ENCODE data around the gene CCDC69. TPM values are rescaled to one million over a fixed set of nuclear protein-coding genes. Genes with fewer than 3 reads are reported as not detected.

Gene CCDC69
- total and polyA plus RNA-seq, 3 experiments from 2014 or later: 47.9 to 134 (median 50.5) TPM

DNA sequence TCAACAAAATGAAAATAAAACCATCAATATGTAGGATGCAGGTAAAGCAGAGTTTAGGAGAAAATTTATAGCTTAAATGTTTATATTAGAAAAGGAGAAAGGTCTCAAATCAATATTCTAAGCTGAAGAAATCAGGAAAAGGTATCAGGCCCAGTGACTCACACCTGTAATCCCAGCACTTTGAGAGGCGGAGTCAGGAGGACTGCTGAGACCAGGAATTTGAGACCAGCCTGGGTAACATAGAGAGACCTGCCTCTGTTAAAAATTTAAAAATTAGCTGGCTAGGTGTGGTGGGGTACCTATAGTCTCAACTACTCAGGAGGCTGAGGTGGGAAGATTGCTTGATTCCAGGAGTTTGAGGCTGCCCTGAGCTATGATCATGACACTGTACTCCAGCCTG, 32.2 kb downstream of the CCDC69 start:
- DNase-seq: no peak
- Mint-ChIP-seq H3K4me3 (peak overlapping the region in 1 of 7 donors; percentile 2), H3K36me3 (peaks cover 47 to 79% (median 54%) of the 10 kb centered on the region in 3 donors), H3K9me3 (peaks cover 10 to 15% (median 12%) of the 10 kb centered on the region in 5 donors), H3K27me3 (no peaks in the 10 kb centered on the region), H3K27ac (peak overlapping the region in 7 of 8 donors; percentile 33 to 88 (median 54)), H3K4me1 (peaks cover 61 to 79% (median 75%) of the 10 kb centered on the region in 3 donors)
- no peak overlapping the region for H3K27ac ChIP-seq (ENCODE audit: low read depth, low read length)
- no peaks in the 10 kb centered on the region for H3K9me3 ChIP-seq (ENCODE audit: low read length)
- no peak overlapping the region for H3K4me3 ChIP-seq (ENCODE audit: low read length)
- H3K4me1 ChIP-seq (ENCODE audit: insufficient read depth, low read length): peaks cover 15% of the 10 kb centered on the region
- POLR2A ChIA-PET: interaction anchor here (0.6 to 1.2 kb wide), 6 partner anchors 11 to 60 kb away, joined by 3 to 7 read pairs (median 4); no protein-coding TSS in a partner anchor
- no peaks in the 10 kb centered on the region for H3K27me3 ChIP-seq (ENCODE audit: insufficient read depth, low read length, poor library complexity, severe bottlenecking)
- H3K36me3 ChIP-seq (ENCODE audit: insufficient read depth, low read length): peaks cover 23% of the 10 kb centered on the region
- CTCF ChIA-PET: interaction anchor here (1.0 kb wide), 1 partner anchor 65 kb away, joined by 3 read pairs; no protein-coding TSS in a partner anchor

DNA sequence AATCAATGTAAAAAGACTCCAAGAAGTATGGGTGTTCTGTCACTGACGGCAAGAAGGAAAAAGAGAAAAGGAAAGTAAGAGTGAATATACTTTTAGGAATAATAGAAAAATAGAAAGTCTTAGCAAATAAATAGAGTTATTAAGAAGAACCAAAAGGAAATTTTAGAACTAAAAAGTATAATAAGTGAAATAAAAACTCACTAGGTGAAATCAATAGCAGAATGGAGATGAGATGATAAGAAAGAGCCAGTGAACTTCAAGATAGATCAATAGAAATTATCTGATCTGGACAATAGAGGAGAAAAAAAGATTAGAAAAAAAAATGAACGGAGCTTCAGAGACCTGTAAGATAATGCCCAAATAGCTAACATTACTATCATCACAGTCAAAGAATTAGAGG, 34.7 kb downstream of the CCDC69 start:
- Histone ChIP-seq H3K36me3 (ENCODE audit: insufficient read depth, low read length) (peaks cover 39% of the 10 kb centered on the region), H3K27ac (ENCODE audit: low read depth, low read length) (no peak overlapping the region), H3K27me3 (ENCODE audit: insufficient read depth, low read length, poor library complexity, severe bottlenecking) (no peaks in the 10 kb centered on the region), H3K4me3 (ENCODE audit: low read length) (no peak overlapping the region), H3K9me3 (ENCODE audit: low read length) (no peaks in the 10 kb centered on the region), H3K4me1 (ENCODE audit: insufficient read depth, low read length) (peaks cover 3% of the 10 kb centered on the region)
- CTCF ChIA-PET: interaction anchor here (1.2 kb wide), 1 partner anchor 45 kb away, joined by 4 read pairs; no protein-coding TSS in a partner anchor
- DNase-seq: no peak
- H3K4me3 Mint-ChIP-seq: no peak overlapping the region
- peak overlapping the region in 3 of 8 donors; percentile 43 to 77 (median 43) for H3K27ac Mint-ChIP-seq
- no peaks in the 10 kb centered on the region for H3K27me3 Mint-ChIP-seq
- POLR2A ChIA-PET: no interaction called here
- H3K4me1 Mint-ChIP-seq: peaks cover 43 to 59% (median 51%) of the 10 kb centered on the region in 3 donors
- peaks cover 10 to 15% (median 12%) of the 10 kb centered on the region in 5 donors for H3K9me3 Mint-ChIP-seq
- peaks cover 53 to 86% (median 61%) of the 10 kb centered on the region in 3 donors for H3K36me3 Mint-ChIP-seq

DNA sequence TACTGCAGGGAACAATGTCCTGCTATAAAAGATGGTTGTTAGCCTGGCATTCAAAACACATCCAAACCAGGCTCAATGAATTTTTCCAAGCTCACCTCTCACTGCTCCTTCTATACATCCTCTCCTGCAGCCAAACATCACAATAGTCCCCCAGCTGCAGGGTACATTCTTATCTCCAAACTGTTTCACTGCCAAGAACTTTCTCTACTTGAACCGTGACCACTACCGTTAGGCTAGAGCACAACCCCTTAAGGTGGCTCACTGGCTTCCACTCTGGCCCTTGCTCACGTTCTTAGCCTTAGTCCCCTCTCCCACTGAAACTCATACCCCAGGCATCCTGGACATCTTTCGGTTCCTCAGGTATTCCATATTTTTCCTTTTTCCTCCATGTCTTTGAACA, 37.4 kb downstream of the CCDC69 start:
- peaks cover 46 to 93% (median 48%) of the 10 kb centered on the region in 3 donors for H3K36me3 Mint-ChIP-seq
- Histone ChIP-seq H3K27ac (ENCODE audit: low read depth, low read length) (no peak overlapping the region), H3K4me3 (ENCODE audit: low read length) (no peak overlapping the region), H3K36me3 (ENCODE audit: insufficient read depth, low read length) (peaks cover 64% of the 10 kb centered on the region), H3K4me1 (ENCODE audit: insufficient read depth, low read length) (no peaks in the 10 kb centered on the region), H3K9me3 (ENCODE audit: low read length) (no peaks in the 10 kb centered on the region), H3K27me3 (ENCODE audit: insufficient read depth, low read length, poor library complexity, severe bottlenecking) (no peaks in the 10 kb centered on the region)
- H3K27ac Mint-ChIP-seq: peak overlapping the region in 5 of 8 donors; percentile 32 to 72 (median 57)
- DNase-seq: no peak
- H3K4me3 Mint-ChIP-seq: no peak overlapping the region
- no peaks in the 10 kb centered on the region for H3K27me3 Mint-ChIP-seq
- POLR2A ChIA-PET: no interaction called here
- H3K4me1 Mint-ChIP-seq: peaks cover 29 to 42% (median 31%) of the 10 kb centered on the region in 3 donors
- peaks cover 8 to 13% (median 10%) of the 10 kb centered on the region in 5 donors for H3K9me3 Mint-ChIP-seq
- CTCF ChIA-PET: no interaction called here

DNA sequence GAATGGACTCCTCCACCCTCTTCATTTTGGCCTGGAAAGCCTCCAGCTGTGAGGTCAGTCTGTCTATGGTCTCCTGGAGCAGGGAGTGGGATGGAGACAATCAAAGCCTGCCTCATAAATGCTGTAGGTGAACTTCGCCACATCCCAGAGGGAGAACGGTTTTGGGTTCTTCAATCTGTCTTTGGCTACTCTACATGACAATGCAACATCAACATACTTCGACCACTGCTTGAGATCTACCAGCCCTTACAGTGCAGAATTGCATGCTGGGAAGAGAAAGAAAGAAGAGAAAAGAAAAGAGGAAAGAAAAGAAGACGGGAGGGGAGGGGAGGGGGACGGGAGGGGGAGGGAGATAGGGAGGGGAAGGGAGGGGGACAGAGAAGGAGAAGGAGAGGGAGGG, 37.8 kb downstream of the CCDC69 start:
- H3K4me1 Mint-ChIP-seq: peaks cover 24 to 37% (median 26%) of the 10 kb centered on the region in 3 donors
- ChIA-PET POLR2A (no interaction called here), CTCF (no interaction called here)
- H3K27me3 ChIP-seq (ENCODE audit: insufficient read depth, low read length, poor library complexity, severe bottlenecking): no peaks in the 10 kb centered on the region
- H3K36me3 ChIP-seq (ENCODE audit: insufficient read depth, low read length): peaks cover 66% of the 10 kb centered on the region
- no peaks in the 10 kb centered on the region for H3K9me3 ChIP-seq (ENCODE audit: low read length)
- H3K27ac Mint-ChIP-seq: peak overlapping the region in 3 of 8 donors; percentile 7 to 94 (median 43)
- no peak overlapping the region for H3K27ac ChIP-seq (ENCODE audit: low read depth, low read length)
- H3K9me3 Mint-ChIP-seq: peaks cover 8 to 12% (median 10%) of the 10 kb centered on the region in 5 donors
- no peaks in the 10 kb centered on the region for H3K4me1 ChIP-seq (ENCODE audit: insufficient read depth, low read length)
- H3K27me3 Mint-ChIP-seq: no peaks in the 10 kb centered on the region
- DNase-seq: no peak
- H3K4me3 Mint-ChIP-seq: no peak overlapping the region
- no peak overlapping the region for H3K4me3 ChIP-seq (ENCODE audit: low read length)
- H3K36me3 Mint-ChIP-seq: peaks cover 41 to 93% (median 43%) of the 10 kb centered on the region in 3 donors

DNA sequence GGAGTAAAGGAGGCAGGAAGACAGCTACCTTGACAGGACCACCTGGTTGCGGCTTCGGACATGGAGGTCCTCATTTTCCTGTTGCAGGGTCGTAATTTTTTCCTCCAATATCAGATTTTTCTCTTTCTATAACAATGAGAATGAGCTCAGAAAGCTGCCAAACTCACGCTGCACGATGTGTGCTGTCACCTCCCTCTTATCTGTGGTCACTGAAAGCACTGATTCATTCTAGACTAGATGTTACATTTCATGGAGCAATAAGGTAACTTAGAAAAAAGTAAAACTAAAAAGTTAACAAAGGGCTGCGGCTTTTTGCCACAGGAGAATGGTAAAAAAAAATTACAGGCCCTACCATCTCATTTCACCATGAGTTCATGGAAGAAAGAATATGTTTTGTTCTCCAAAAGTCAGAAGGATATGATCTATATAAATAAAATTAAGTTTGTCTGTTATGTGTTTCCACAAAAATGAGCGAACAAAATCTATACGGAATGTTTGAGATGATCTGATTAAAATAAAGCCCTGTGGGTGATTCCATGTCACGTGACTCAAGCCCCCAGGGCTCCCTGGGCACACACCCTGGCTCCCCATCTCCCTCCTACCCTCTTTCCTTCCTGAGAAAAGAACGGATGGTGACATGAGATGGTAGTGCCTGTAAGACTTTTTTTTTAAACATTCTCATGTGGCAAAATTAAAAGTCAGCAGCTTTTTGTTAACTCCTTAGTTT, 39.4 kb downstream of the CCDC69 start:
- ChIA-PET CTCF (interaction anchor here (1.1 to 2.8 kb wide), 7 partner anchors 19 to 69 kb away, joined by 3 to 12 read pairs (median 5); partner anchors contain the start of gene CCDC69), POLR2A (no interaction called here)
- H3K4me1 Mint-ChIP-seq: peaks cover 8 to 23% (median 15%) of the 10 kb centered on the region in 3 donors
- no peak overlapping the region for H3K4me3 Mint-ChIP-seq
- no peaks in the 10 kb centered on the region for H3K4me1 ChIP-seq (ENCODE audit: insufficient read depth, low read length)
- H3K27ac ChIP-seq (ENCODE audit: low read depth, low read length): no peak overlapping the region
- no peaks in the 10 kb centered on the region for H3K27me3 ChIP-seq (ENCODE audit: insufficient read depth, low read length, poor library complexity, severe bottlenecking)
- H3K36me3 ChIP-seq (ENCODE audit: insufficient read depth, low read length): peaks cover 58% of the 10 kb centered on the region
- H3K9me3 Mint-ChIP-seq: peaks cover 4 to 9% (median 8%) of the 10 kb centered on the region in 5 donors
- no peak overlapping the region for H3K4me3 ChIP-seq (ENCODE audit: low read length)
- peaks cover 29 to 93% (median 32%) of the 10 kb centered on the region in 3 donors for H3K36me3 Mint-ChIP-seq
- no peak for DNase-seq
- no peaks in the 10 kb centered on the region for H3K9me3 ChIP-seq (ENCODE audit: low read length)
- H3K27me3 Mint-ChIP-seq: no peaks in the 10 kb centered on the region
- peak overlapping the region in 4 of 8 donors; percentile 19 to 72 (median 34) for H3K27ac Mint-ChIP-seq

DNA sequence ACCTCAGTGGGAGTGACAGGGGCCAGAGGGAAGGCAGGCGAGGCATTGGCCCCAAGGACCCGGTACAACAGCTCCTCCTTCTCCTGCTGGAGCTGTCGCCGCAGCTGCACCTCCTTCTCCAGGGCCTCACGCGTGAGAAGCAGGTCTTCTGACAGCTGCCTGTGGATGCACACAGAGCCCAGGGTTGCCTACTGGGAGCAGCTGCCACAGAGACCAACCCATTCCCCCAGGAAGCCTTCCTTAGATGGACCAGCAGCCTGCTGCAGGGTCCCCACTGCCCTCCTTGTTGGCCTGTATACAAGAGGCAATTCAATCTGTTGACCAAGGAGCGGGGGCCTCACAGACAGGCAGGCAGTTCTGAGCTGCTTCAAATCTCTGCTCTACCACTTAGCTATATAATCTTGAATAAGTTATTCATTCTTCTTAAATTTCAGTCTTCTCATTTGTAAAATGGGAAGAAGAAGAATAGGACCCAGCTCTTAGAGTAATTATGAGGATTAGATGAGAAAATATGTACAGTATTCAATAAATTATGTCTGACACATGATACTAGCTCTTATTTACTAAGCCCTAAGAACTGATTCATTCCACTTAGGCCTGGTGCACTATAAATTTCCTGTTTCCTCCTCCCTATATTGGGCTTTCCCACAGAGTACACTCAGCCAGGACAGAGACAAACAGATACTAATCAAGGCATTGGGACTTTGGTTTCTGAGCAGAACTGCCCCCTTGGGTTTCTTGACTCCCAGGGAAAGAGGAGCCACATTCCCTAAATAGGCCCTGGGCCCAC, 40.2 kb downstream of the CCDC69 start:
- no peak for DNase-seq
- POLR2A ChIA-PET: no interaction called here
- H3K27me3 ChIP-seq (ENCODE audit: insufficient read depth, low read length, poor library complexity, severe bottlenecking): no peaks in the 10 kb centered on the region
- peaks cover 21 to 91% (median 28%) of the 10 kb centered on the region in 3 donors for H3K36me3 Mint-ChIP-seq
- H3K9me3 Mint-ChIP-seq: peaks cover 0 to under 1% (median 0%) of the 10 kb centered on the region in 5 donors
- peaks cover 54% of the 10 kb centered on the region for H3K36me3 ChIP-seq (ENCODE audit: insufficient read depth, low read length)
- H3K4me1 Mint-ChIP-seq: peaks cover 0 to 16% (median 12%) of the 10 kb centered on the region in 3 donors
- no peaks in the 10 kb centered on the region for H3K9me3 ChIP-seq (ENCODE audit: low read length)
- no peak overlapping the region for H3K4me3 ChIP-seq (ENCODE audit: low read length)
- H3K27me3 Mint-ChIP-seq: no peaks in the 10 kb centered on the region
- no peak overlapping the region for H3K4me3 Mint-ChIP-seq
- CTCF ChIA-PET: interaction anchor here (0.9 to 2.8 kb wide), 8 partner anchors 18 to 68 kb away, joined by 3 to 12 read pairs (median 4); partner anchors contain the start of gene CCDC69
- no peak overlapping the region for H3K27ac ChIP-seq (ENCODE audit: low read depth, low read length)
- H3K27ac Mint-ChIP-seq: peak overlapping the region in 6 of 8 donors; percentile 19 to 72 (median 44)
- H3K4me1 ChIP-seq (ENCODE audit: insufficient read depth, low read length): no peaks in the 10 kb centered on the region

DNA sequence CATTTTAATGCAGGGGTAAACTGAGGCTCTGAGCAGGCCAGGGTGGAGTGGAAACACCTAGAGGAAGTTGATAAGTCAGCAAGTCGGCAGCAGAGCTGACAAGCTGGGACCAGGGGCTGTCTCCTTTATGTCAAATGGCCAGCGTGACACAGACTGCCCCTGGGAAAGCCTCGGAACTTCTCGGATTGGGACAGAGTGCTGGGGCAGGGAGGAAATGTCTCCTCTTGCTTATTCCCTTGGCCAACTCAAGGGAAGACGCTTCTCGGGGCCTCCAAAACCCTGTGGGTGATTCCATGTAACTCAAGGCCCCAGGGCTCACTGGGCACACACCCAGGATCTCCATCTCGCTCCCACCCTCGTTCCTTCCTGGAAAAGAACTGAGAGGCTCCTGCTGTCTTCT, 40.9 kb downstream of the CCDC69 start:
- Histone ChIP-seq H3K4me1 (ENCODE audit: insufficient read depth, low read length) (no peaks in the 10 kb centered on the region), H3K27ac (ENCODE audit: low read depth, low read length) (no peak overlapping the region), H3K36me3 (ENCODE audit: insufficient read depth, low read length) (peaks cover 59% of the 10 kb centered on the region), H3K4me3 (ENCODE audit: low read length) (no peak overlapping the region), H3K27me3 (ENCODE audit: insufficient read depth, low read length, poor library complexity, severe bottlenecking) (no peaks in the 10 kb centered on the region), H3K9me3 (ENCODE audit: low read length) (no peaks in the 10 kb centered on the region)
- ChIA-PET CTCF (interaction anchor here (0.9 to 2.8 kb wide), 5 partner anchors 18 to 56 kb away, joined by 3 to 12 read pairs (median 5); partner anchors contain the start of gene CCDC69), POLR2A (no interaction called here)
- no peaks in the 10 kb centered on the region for H3K9me3 Mint-ChIP-seq
- DNase-seq: no peak
- H3K36me3 Mint-ChIP-seq: peaks cover 18 to 94% (median 28%) of the 10 kb centered on the region in 3 donors
- peaks cover 0 to 14% (median 11%) of the 10 kb centered on the region in 3 donors for H3K4me1 Mint-ChIP-seq
- no peaks in the 10 kb centered on the region for H3K27me3 Mint-ChIP-seq
- H3K27ac Mint-ChIP-seq: peak overlapping the region in 2 of 8 donors; percentile 46 to 75
- H3K4me3 Mint-ChIP-seq: no peak overlapping the region

Data from CD8-positive, alpha-beta memory T cell (primary cell).